ENCODE results near the gene SEMA4C.
"Not testable (repeated sequence)": the region's sequence is repeated elsewhere in the genome, so short reads cannot be mapped to it uniquely, and the experiment has no call there.

The SEMA4C gene

GRCh38 chr2:96898135-96898505, 28.2 kb upstream of the SEMA4C start:
- ATAC-seq (no peak), DNase-seq (no peak)

GRCh38 chr2:96897491-96898134, 27.7 kb upstream of the SEMA4C start:
- DNase-seq: no peak
- no peak for ATAC-seq

- ATAC-seq (no peak), DNase-seq (no peak)
Observed at GRCh38 chr2:96895746-96896651, 26.1 kb upstream of the SEMA4C start.

GRCh38 chr2:96895032-96895745, 25.3 kb upstream of the SEMA4C start:
- no peak for ATAC-seq
- no peak for DNase-seq

- no peak for DNase-seq
- ATAC-seq: no peak
Observed at GRCh38 chr2:96894151-96894531, 24.3 kb upstream of the SEMA4C start.

- DNase-seq: no peak
- ATAC-seq: no peak
Observed at GRCh38 chr2:96893289-96894150, 23.6 kb upstream of the SEMA4C start.

- DNase-seq (no peak), ATAC-seq (no peak)
Observed at GRCh38 chr2:96891591-96892333, 21.9 kb upstream of the SEMA4C start.

- ATAC-seq: no peak
Observed at GRCh38 chr2:96890726-96891385, 21.0 kb upstream of the SEMA4C start.

GRCh38 chr2:96890252-96890651, 20.4 kb upstream of the SEMA4C start:
- ATAC-seq (no peak), DNase-seq (no peak)

More at GRCh38 chr2:96890726-96891385, 21.0 kb upstream of the SEMA4C start:
- no peak for DNase-seq

- not testable (repeated sequence) for ATAC-seq, DNase-seq
Observed at GRCh38 chr2:96889502-96889901, 19.6 kb upstream of the SEMA4C start.

- ATAC-seq (no peak), DNase-seq (no peak)
Observed at GRCh38 chr2:96888072-96889011, 18.5 kb upstream of the SEMA4C start.

- DNase-seq: no peak
- ATAC-seq: no peak
Observed at GRCh38 chr2:96887493-96888012, 17.7 kb upstream of the SEMA4C start.

- DNase-seq (no peak), ATAC-seq (no peak)
Observed at GRCh38 chr2:96885432-96886347, 15.8 kb upstream of the SEMA4C start.

GRCh38 chr2:96884299-96885094, 14.6 kb upstream of the SEMA4C start:
- DNase-seq (no peak), ATAC-seq (no peak)

GRCh38 chr2:96883306-96883705, 13.4 kb upstream of the SEMA4C start:
- DNase-seq (no peak), ATAC-seq (no peak)

- ATAC-seq (no peak), DNase-seq (no peak)
Observed at GRCh38 chr2:96882906-96883305, 13.0 kb upstream of the SEMA4C start.

- no peak for DNase-seq
- no peak for ATAC-seq
Observed at GRCh38 chr2:96882230-96882629, 12.3 kb upstream of the SEMA4C start.

Data from stimulated activated naive CD8-positive, alpha-beta T cell treated with anti-CD3 and anti-CD28 coated beads, Interleukin-15, Interleukin-2, amounts not matched to agents 100 U/mL and 50 U/mL, for 24 hours (primary cell).